ENCODE results near the gene KRT76. TPM values are rescaled to one million over a fixed set of nuclear protein-coding genes. Genes with fewer than 3 reads are reported as not detected.
"Not testable (repeated sequence)": the region's sequence is repeated elsewhere in the genome, so short reads cannot be mapped to it uniquely, and the experiment has no call there.

The KRT76 gene
- total and polyA plus RNA-seq, 5 experiments from 2014 or later = not detected

DNA sequence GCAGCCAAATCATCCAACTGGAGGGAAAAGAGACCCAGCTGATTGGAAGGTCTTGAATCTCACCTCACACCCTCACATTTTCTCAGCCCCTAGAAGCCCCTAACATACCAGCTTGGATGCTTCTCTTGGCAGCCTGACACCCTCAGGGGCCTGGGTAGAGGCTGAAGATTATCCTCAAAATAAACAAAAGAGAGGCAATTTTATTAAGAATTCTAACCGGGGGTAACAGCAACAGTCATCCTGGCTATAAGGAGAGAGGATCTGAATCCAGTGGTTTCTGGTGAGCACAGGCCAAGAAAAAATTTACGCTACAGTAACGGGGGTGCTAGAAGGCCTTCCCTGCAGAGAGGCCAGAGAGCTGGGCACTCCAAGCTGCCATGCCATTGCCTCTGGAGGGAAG lies 21.6 kb downstream of the KRT76 start:
- POLR2A ChIA-PET = no interaction called here
- ATAC-seq (no peak), DNase-seq (no peak)
- Mint-ChIP-seq H3K27ac (no peak overlapping the region), H3K27me3 (peaks cover 0 to 9% (median 3%) of the 10 kb centered on the region in 5 donors), H3K4me1 (peaks cover 0 to 7% (median 0%) of the 10 kb centered on the region in 4 donors), H3K9me3 (peaks cover 0 to 15% (median 9%) of the 10 kb centered on the region in 9 donors), H3K36me3 (peaks cover 0 to 4% (median 0%) of the 10 kb centered on the region in 3 donors), H3K4me3 (no peak overlapping the region)

DNA sequence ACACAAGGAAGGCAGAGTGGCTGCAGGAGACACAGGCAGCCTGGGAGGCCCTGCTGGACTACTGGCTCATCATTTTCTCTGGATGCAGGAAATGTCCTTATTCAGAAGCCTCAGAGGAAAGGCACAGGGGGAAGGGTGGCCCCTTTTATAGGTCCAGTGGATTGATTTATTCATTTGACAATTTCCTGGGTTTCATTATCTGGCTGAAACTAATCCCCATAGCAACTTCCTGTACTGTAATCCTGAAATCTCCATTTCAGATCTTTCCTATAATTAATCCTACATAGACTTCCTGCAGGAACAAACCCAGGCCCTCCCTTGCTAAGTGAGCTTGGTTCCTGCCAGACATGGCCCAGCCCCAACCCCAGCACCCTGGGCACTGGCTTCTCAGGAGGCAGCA lies 23.0 kb downstream of the KRT76 start:
- no peak overlapping the region for H3K4me3 Mint-ChIP-seq

DNA sequence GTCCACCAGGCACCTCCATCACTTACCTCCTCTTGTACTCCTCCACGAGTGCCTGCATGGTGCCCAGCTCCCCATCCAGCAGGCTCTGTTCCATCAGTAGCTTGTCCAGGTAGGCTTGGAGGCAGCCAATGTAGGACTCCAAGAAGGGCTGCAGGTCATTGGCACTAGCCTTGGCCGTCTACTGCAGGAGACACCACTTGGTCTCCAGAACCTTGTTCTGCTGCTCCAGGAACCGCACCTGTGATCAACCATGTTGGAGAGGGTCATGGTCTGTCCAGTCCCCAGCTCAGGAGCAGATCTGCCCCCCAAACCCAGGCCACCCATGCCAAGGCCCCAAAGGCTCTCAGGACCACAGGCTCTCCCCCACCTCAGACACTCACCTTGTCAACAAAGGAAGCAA lies 23.9 kb downstream of the KRT76 start:
- POLR2A ChIA-PET = no interaction called here
- no peak for ATAC-seq
- peak overlapping the region in 1 of 10 donors; percentile 45 for H3K27ac Mint-ChIP-seq

More for the DNA sequence above, 23.0 kb downstream of the KRT76 start:
- H3K36me3 Mint-ChIP-seq = no peaks in the 10 kb centered on the region
- peaks cover under 1 to 4% (median 2%) of the 10 kb centered on the region in 4 donors for H3K4me1 Mint-ChIP-seq
- H3K27ac Mint-ChIP-seq = peak overlapping the region in 1 of 10 donors; percentile 68
- H3K9me3 Mint-ChIP-seq = peaks cover 0 to 3% (median 0%) of the 10 kb centered on the region in 9 donors
- ATAC-seq (no peak), DNase-seq (no peak)
- POLR2A ChIA-PET = no interaction called here
- H3K27me3 Mint-ChIP-seq = peaks cover 0 to 9% (median 3%) of the 10 kb centered on the region in 5 donors

DNA sequence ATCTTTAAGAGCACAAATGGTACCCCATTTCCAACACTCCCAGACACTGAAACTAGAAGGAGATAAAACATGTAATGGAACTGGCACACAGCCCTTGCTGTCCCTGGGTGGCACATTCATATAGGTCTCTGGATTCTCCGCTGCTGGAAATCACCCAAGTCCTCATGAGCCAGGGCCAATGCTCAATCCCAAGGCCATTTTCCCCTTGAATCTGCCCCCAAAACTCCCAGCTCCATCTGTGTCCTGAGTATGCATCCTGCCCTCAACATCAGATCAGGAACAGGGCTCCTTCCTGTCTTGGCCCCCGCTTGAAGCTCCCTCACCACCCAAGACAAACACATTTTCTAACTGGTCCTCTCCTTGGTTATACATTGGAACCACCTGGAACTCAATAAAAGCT lies 24.6 kb downstream of the KRT76 start:
- ATAC-seq = no peak
- DNase-seq = no peak
- Mint-ChIP-seq H3K9me3 (no peaks in the 10 kb centered on the region), H3K36me3 (no peaks in the 10 kb centered on the region), H3K4me3 (no peak overlapping the region), H3K27ac (no peak overlapping the region), H3K27me3 (peaks cover 0 to 9% (median 3%) of the 10 kb centered on the region in 5 donors), H3K4me1 (peaks cover 10 to 16% (median 11%) of the 10 kb centered on the region in 4 donors)
- POLR2A ChIA-PET = no interaction called here

More for the DNA sequence above, 23.9 kb downstream of the KRT76 start:
- Mint-ChIP-seq H3K27me3 (peaks cover 0 to 9% (median 3%) of the 10 kb centered on the region in 5 donors), H3K9me3 (no peaks in the 10 kb centered on the region), H3K36me3 (no peaks in the 10 kb centered on the region), H3K4me3 (no peak overlapping the region), H3K4me1 (peaks cover 8 to 12% (median 9%) of the 10 kb centered on the region in 4 donors)
- no peak for DNase-seq

DNA sequence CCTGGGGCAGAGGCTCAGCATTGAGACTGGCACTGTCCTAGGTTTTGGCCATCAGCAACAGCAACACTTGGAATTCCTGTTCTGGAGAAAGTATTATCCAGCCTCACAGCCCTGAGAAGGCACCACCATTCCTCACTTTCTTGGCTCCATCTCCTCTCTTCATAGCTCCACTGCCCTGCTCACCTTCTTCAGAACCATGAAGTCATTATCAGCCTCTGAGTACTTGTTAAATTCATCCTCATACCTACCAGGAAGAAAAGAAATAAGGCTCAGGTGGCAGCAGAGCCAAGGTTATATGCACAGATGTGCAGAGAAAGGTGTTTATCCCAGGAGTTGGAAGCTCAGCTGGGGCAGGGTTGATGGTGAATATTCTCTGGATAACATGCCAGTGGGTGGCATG lies 25.4 kb downstream of the KRT76 start:
- Mint-ChIP-seq H3K27me3 (peaks cover 0 to 9% (median 3%) of the 10 kb centered on the region in 5 donors), H3K4me1 (peaks cover 10 to 16% (median 11%) of the 10 kb centered on the region in 4 donors), H3K9me3 (no peaks in the 10 kb centered on the region), H3K4me3 (no peak overlapping the region), H3K36me3 (no peaks in the 10 kb centered on the region), H3K27ac (peak overlapping the region in 1 of 10 donors; percentile 29)
- no peak for ATAC-seq
- POLR2A ChIA-PET = no interaction called here
- no peak for DNase-seq

DNA sequence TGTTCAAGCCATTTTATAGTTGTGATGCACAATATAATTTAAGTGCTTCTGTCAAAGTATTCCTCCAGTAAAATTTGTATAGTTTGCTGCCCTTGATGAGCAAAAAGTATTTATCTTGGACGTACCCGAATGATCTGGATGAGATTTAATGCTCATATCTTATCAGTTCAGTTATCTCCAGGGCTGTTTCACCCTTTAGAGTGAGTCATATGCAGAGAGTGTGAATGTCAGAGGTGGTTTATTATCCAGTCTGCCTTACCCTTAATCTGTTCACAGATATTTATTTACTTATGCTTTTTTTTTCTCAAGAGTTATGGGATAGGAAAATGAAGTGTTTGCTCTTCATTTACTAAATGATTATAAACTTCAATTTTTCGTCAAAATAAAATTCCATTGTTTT lies 26.6 kb downstream of the KRT76 start:
- POLR2A ChIA-PET, ATAC-seq: not testable (repeated sequence)

DNA sequence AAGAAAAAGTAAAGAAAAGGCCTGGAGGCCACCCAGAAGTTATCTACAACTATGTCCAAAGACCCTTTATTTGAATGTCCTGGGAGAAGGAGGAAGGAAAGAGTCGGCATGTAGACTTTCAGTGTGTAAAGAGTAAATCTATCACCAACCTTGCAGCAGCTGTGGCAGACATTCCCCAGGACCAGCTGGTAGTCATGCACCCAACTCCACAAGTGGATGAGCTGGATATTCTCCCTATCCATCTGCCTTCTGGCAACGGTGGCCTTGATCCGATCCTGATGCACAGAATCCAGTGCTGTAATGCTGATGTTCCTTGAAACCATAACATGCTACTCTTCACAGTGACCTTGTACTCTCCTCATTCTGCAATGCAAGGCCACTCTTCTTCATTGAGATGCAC lies 27.3 kb downstream of the KRT76 start:
- DNase-seq = no peak
- Mint-ChIP-seq H3K9me3 (no peaks in the 10 kb centered on the region), H3K27ac (no peak overlapping the region), H3K4me3 (no peak overlapping the region), H3K27me3 (peaks cover 0 to 9% (median 3%) of the 10 kb centered on the region in 5 donors), H3K36me3 (no peaks in the 10 kb centered on the region), H3K4me1 (peaks cover 10 to 16% (median 11%) of the 10 kb centered on the region in 4 donors)
- POLR2A ChIA-PET = no interaction called here
- ATAC-seq = no peak

More for the DNA sequence above, 26.6 kb downstream of the KRT76 start:
- not testable (repeated sequence) for DNase-seq, H3K9me3 Mint-ChIP-seq, H3K27ac Mint-ChIP-seq, H3K36me3 Mint-ChIP-seq, H3K27me3 Mint-ChIP-seq, H3K4me3 Mint-ChIP-seq
- H3K4me1 Mint-ChIP-seq = peaks cover 10 to 16% (median 11%) of the 10 kb centered on the region in 4 donors

DNA sequence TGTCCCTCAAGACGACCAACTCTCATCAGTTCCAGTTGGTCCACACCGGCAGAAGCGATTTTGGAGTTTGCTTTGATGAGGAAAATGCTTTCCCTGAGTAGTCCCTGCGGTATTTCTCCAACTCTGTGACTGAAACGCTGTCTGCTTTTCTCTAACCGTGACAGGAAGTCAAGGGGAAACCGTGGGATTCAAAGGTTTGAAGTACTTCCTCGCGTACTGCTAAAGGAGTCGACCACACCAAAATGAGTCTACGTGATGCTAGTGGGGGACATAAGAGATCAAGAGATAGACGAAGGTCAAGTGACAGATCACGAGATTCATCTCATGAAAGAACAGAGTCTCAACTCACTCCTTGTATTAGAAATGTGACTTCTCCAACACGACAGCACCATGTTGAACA lies 28.6 kb downstream of the KRT76 start:
- Mint-ChIP-seq H3K36me3 (peaks cover 0 to 1% (median 0%) of the 10 kb centered on the region in 3 donors), H3K4me3 (peak overlapping the region in 1 of 10 donors; percentile 11), H3K27me3 (peaks cover 0 to 9% (median 4%) of the 10 kb centered on the region in 5 donors), H3K27ac (peak overlapping the region in 1 of 10 donors; percentile 3), H3K4me1 (peaks cover 10 to 16% (median 11%) of the 10 kb centered on the region in 4 donors), H3K9me3 (no peaks in the 10 kb centered on the region)
- POLR2A ChIA-PET = no interaction called here
- ATAC-seq (peak in 1 of 2 donors; percentile 49), DNase-seq (peak in 2 of 10 donors; percentile 6 to 19)

DNA sequence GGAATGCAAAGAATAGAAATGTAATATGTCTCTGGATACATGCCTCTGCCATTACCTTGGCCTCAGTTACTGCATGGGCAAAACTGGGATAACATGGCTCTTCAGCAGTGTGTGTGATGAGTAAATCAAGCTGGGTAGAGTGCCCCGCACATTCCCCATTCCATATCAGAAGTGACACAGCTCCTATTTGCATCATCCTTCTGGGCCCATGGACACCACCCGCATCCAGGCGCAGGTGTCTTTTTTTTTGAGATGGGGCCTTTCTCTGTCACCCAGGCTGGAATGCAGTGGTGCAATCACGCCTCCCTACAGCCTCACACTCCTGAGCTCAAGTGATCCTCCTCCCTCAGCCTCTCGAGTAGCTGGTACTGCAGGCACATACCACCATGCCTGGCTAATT lies 31.6 kb downstream of the KRT76 start:
- H3K27me3 Mint-ChIP-seq = peaks cover 0 to 11% (median 0%) of the 10 kb centered on the region in 5 donors
- ATAC-seq (no peak), DNase-seq (no peak)
- no peak overlapping the region for H3K4me3 Mint-ChIP-seq
- no peak overlapping the region for H3K27ac Mint-ChIP-seq
- H3K36me3 Mint-ChIP-seq = peaks cover 0 to 4% (median 0%) of the 10 kb centered on the region in 3 donors
- H3K4me1 Mint-ChIP-seq = peaks cover 10 to 16% (median 11%) of the 10 kb centered on the region in 4 donors
- peaks cover 0 to 2% (median 0%) of the 10 kb centered on the region in 9 donors for H3K9me3 Mint-ChIP-seq
- POLR2A ChIA-PET = no interaction called here

DNA sequence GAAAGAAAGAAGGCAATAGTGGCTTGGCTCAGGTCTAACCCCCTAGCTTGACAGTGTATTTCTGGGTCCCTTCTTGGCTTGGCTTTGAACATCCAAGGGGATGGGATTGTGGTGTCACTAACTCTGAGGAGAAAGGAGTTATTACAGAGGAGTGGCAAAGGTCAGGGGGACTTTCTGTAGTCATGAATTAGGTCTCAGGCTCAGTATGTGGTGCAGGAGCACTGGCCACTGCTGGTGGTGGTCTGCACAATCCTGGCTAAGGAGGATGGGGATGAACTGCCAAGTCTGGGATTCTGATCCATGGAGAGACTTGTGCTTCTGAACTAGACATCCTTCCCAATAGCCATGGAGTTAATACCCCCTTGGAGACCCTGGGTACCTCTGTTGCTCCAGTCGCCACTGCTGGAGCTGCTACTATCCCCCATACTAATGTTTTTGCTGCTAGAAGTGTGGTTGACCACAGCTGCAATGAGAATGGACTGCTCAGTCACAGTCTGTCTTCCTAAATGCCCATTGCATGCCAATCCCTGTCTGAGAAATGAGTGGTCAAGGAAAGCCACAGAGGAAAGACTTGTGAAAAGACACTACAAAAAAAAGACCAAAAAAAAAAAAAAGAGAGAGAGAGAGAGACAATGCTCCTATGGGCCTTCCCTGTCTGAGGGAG lies 32.5 kb downstream of the KRT76 start:
- POLR2A ChIA-PET = no interaction called here
- no peak for DNase-seq
- Mint-ChIP-seq H3K27me3 (peaks cover 0 to 13% (median 0%) of the 10 kb centered on the region in 5 donors), H3K27ac (peak overlapping the region in 2 of 10 donors; percentile 2 to 26), H3K4me1 (peaks cover 10 to 16% (median 11%) of the 10 kb centered on the region in 4 donors), H3K36me3 (peaks cover 0 to 4% (median 0%) of the 10 kb centered on the region in 3 donors), H3K4me3 (no peak overlapping the region), H3K9me3 (peaks cover 0 to 2% (median 0%) of the 10 kb centered on the region in 9 donors)
- no peak for ATAC-seq

DNA sequence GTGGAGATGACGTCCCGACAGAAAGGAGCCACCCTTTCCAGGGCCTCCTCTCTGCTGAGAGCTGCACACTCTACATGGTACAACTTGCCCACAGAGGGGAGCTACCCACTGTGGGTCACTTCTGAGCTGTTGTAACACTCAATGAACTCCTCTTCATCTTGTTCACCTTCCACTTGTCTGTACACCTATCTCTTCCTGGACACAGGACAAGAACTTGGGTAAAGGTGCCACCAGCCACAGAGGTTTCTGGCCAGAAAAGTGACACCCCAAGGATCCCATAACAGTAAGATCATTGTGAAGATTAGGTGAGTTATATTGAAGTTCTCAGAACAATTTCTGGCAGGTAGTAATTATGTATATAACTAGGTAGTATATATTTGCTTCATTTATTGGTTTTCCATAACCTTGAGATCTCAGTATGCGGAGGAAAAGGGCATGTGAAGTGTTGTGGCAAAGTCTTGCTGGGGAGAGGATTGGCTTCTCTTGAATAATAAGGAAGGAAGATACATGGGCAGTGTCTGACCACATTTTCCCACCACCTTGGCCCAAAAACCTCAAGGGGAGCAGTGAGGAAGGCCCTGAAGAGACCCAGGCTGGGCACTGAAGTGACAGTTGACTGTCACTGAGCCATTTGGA lies 34.2 kb downstream of the KRT76 start:
- Mint-ChIP-seq H3K27ac (no peak overlapping the region), H3K36me3 (peaks cover 0 to 4% (median 0%) of the 10 kb centered on the region in 3 donors), H3K4me1 (peaks cover 0 to 1% (median 0%) of the 10 kb centered on the region in 4 donors), H3K27me3 (peaks cover 0 to 16% (median 1%) of the 10 kb centered on the region in 5 donors), H3K9me3 (peaks cover 0 to 2% (median 0%) of the 10 kb centered on the region in 9 donors), H3K4me3 (no peak overlapping the region)
- POLR2A ChIA-PET = no interaction called here
- DNase-seq = no peak
- no peak for ATAC-seq

DNA sequence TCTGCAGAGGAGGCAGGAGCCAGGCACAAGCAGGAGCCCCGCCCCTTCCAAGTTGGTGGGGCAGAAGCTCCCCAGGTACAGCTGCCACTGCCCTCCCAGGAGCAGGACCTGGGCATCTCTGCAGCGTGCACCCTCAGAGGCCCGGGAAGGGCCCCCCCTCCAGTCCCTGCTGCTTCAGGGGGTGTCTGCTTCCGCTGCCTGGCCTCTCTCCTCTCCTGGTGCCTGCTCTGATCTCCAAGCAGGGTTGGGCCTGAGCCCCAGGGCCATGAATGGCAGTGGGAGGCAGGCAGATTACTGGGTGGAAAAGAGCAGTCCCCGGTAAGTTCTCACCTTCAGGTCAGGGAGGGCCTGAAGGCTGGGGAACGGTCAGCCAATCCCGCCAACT lies 35.0 kb downstream of the KRT76 start:
- Mint-ChIP-seq H3K9me3 (peaks cover 0 to 2% (median 0%) of the 10 kb centered on the region in 9 donors), H3K4me1 (no peaks in the 10 kb centered on the region), H3K4me3 (no peak overlapping the region), H3K27me3 (peaks cover 0 to 16% (median 1%) of the 10 kb centered on the region in 5 donors), H3K27ac (no peak overlapping the region), H3K36me3 (peaks cover 0 to 4% (median 0%) of the 10 kb centered on the region in 3 donors)
- POLR2A ChIA-PET = no interaction called here
- no peak for ATAC-seq
- no peak for DNase-seq
